ENCODE data around the gene HTRA3. TPM values are rescaled to one million over a fixed set of nuclear protein-coding genes. Genes with fewer than 3 reads are reported as not detected.

Gene HTRA3
- total RNA-seq, 4 donors from 2014 or later, result 1.8 to 13.0 (median 6.6) TPM

DNA sequence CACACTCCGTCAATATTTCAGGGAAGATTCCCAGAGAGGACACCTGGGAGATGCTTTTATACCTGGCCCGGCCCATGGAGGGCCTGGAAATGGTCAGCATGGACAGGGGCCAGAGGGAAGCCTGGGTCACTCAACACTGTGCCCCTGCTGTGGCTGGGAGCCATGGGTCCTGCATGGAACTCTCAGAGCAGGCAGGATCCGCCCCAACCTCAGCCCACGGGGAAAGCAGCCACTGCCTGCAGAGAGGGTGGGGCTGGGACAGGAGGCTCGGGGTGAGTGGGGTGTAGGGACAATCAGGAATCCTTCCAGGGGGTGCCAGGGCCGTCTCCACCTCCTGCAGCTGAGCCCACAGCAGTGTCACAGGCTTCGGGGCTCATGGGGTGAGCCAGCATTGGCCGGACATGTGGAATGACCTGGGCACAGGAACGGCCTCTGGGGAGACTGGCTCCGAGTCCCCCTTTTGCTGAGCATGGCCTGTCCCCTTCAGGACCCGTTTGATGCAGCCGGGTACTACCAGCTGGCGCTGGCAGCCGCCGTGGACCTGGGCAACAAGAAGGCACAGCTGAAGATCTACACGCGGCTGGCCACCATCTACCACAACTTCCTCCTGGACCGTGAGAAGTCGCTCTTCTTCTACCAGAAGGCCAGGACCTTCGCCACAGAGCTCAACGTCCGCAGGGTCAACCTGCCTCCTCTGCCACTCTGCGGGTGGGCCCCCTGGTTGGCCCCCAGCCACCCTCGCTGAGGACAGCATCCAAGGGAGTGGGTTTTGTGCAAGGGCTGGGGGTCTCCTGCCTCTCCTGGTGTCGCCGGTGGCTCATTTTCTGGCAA lies 29.1 kb upstream of the HTRA3 start:
- Histone ChIP-seq H3K4me3 (no peak overlapping the region), H3K9me3 (no peaks in the 10 kb centered on the region), H3K36me3 (peaks cover 0 to 63% (median 5%) of the 10 kb centered on the region in 3 donors), H3K4me1 (peaks cover 0 to 25% (median 11%) of the 10 kb centered on the region in 3 donors), H3K27me3 (no peaks in the 10 kb centered on the region), H3K27ac (no peak overlapping the region)
- whole genome bisulfite sequencing, 2 donors, result 80 to 84% methylated on average over 3 to 8 of the region's 26 CpGs
- intact Hi-C loops (cut with DNase I), result loop anchor here (5.0 kb wide), 1 partner anchor 162 kb away; no protein-coding TSS in a partner anchor
- TF ChIP-seq, protein P1, sequence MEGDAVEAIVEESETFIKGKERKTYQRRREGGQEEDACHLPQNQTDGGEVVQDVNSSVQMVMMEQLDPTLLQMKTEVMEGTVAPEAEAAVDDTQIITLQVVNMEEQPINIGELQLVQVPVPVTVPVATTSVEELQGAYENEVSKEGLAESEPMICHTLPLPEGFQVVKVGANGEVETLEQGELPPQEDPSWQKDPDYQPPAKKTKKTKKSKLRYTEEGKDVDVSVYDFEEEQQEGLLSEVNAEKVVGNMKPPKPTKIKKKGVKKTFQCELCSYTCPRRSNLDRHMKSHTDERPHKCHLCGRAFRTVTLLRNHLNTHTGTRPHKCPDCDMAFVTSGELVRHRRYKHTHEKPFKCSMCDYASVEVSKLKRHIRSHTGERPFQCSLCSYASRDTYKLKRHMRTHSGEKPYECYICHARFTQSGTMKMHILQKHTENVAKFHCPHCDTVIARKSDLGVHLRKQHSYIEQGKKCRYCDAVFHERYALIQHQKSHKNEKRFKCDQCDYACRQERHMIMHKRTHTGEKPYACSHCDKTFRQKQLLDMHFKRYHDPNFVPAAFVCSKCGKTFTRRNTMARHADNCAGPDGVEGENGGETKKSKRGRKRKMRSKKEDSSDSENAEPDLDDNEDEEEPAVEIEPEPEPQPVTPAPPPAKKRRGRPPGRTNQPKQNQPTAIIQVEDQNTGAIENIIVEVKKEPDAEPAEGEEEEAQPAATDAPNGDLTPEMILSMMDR (IDR thresholded peaks at IDR 0.05), result no peak
- TF ChIP-seq POLR2A (IDR thresholded peaks at IDR 0.05), result no peak
- no peak for DNase-seq

- no peak for TF ChIP-seq POLR2A (IDR thresholded peaks at IDR 0.05)
- TF ChIP-seq, protein P1 (IDR thresholded peaks at IDR 0.05), result no peak
- Histone ChIP-seq H3K27me3 (no peaks in the 10 kb centered on the region), H3K27ac (no peak overlapping the region), H3K9me3 (no peaks in the 10 kb centered on the region), H3K4me1 (peaks cover 0 to 25% (median 11%) of the 10 kb centered on the region in 3 donors), H3K4me3 (no peak overlapping the region), H3K36me3 (peaks cover 0 to 55% (median under 1%) of the 10 kb centered on the region in 3 donors)
- DNase-seq, result no peak
- intact Hi-C loops (cut with DNase I), result loop anchor here (5.0 kb wide), 1 partner anchor 161 kb away; no protein-coding TSS in a partner anchor
- WGBS, 2 donors, result 87 to 93% methylated on average over 3 to 5 of the region's 14 CpGs
Observed at GRCh38 chr4:8241211-8241779, 28.3 kb upstream of the HTRA3 start.

DNA sequence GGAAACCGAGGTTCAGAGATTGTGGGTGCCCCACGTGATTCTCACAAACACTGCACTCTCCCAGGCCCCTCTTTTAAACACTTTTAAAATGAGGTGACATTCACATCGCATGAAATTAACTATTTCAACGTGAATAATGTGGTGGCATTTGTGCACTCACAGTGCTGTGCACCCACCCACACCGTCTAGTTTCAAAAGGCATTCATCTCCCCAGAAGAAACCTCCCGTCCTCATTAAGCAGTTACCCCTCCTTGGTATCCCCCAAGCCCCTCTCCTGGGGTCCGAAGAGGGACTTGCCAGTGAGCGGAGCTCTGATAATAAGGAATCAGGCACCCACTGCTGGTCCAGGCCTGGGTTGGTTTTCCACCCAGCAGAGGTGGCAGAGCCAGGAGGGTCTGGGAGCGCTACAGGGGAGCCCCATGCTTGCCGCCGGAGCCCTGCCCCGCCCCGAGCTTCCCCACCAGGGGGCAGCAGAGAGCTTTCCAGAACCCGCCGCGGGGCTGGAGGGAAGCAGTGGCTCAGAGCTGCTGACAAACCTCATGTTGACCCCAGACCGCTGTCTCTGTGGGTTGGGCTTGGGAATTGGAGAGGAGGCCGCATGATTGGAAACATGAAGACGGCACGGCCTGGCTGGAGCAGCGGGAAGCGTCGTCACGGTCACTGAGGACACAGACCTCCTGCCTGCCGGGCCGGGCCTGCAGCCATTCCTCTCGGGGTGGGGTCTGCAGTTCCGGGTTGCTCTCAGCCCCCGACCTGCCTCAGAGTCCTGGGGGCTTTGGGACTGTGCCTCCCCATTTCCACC lies 27.5 kb upstream of the HTRA3 start:
- intact Hi-C loops (cut with DNase I), result loop anchor here (5.0 kb wide), 1 partner anchor 160 kb away; no protein-coding TSS in a partner anchor
- H3K4me1 ChIP-seq, result peaks cover 0 to 32% (median 11%) of the 10 kb centered on the region in 3 donors
- no peak overlapping the region for H3K4me3 ChIP-seq
- 52 to 57% methylated on average over 6 to 9 of the region's 29 CpGs for WGBS, 2 donors
- peak; percentile 20 for DNase-seq
- H3K27ac ChIP-seq, result peak overlapping the region in 2 of 4 donors; percentile 45 to 51
- TF ChIP-seq, protein P1 (IDR thresholded peaks at IDR 0.05), result peak; percentile 93 to 99 (median 94)
- TF ChIP-seq POLR2A (IDR thresholded peaks at IDR 0.05), result no peak
- no peaks in the 10 kb centered on the region for H3K27me3 ChIP-seq
- H3K9me3 ChIP-seq, result no peaks in the 10 kb centered on the region
- peaks cover 0 to 47% (median 0%) of the 10 kb centered on the region in 3 donors for H3K36me3 ChIP-seq

- Histone ChIP-seq H3K27ac (peak overlapping the region in 2 of 4 donors; percentile 45 to 51), H3K9me3 (no peaks in the 10 kb centered on the region), H3K4me3 (no peak overlapping the region), H3K4me1 (peaks cover 6 to 36% (median 18%) of the 10 kb centered on the region in 3 donors), H3K36me3 (peaks cover 0 to 38% (median 0%) of the 10 kb centered on the region in 3 donors), H3K27me3 (no peaks in the 10 kb centered on the region)
- intact Hi-C loops (cut with DNase I), result loop anchor here (5.0 kb wide), 1 partner anchor 159 kb away; no protein-coding TSS in a partner anchor
- no peak for TF ChIP-seq POLR2A (IDR thresholded peaks at IDR 0.05)
- TF ChIP-seq, protein P1 (IDR thresholded peaks at IDR 0.05), result no peak
- 73 to 86% methylated on average over 5 to 10 of the region's 10 CpGs for WGBS, 2 donors
- no peak for DNase-seq
Observed at GRCh38 chr4:8242782-8243560, 26.6 kb upstream of the HTRA3 start.

Measured in esophagus squamous epithelium (tissue), 5 donors.